H9 (cell line): ENCODE results near the gene GPM6B. TPM values are rescaled to one million over a fixed set of nuclear protein-coding genes. Genes with fewer than 3 reads are reported as not detected.
"Not testable (repeated sequence)": the region's sequence is repeated elsewhere in the genome, so short reads cannot be mapped to it uniquely, and the experiment has no call there.

Experiments
- DNase-seq: peaks from one replicate; pipeline ENCODE4 v3.0.0-alpha.2; 2017
- H2AFZ ChIP-seq: one replicate; pipeline ENCODE4 v1.6.1; 2013; ENCODE audit warnings: mild to moderate bottlenecking, low read length, control low read depth, moderate library complexity
- H2AK5ac ChIP-seq: 2 replicates; pipeline ENCODE4 v1.6.1; 2013; ENCODE audit warnings: low read length, control low read depth, mixed read lengths; ENCODE audit not compliant: insufficient read length
- H2BK120ac ChIP-seq: one replicate; pipeline ENCODE4 v1.6.1; 2013; ENCODE audit warnings: low read depth, mild to moderate bottlenecking, low read length, control low read depth, inconsistent platforms; ENCODE audit not compliant: poor library complexity, severe bottlenecking
- H2BK12ac ChIP-seq: 2 replicates; pipeline ENCODE4 v1.6.1; 2013; ENCODE audit warnings: low read length, control low read depth, mixed read lengths, low read depth; ENCODE audit not compliant: insufficient read length
- H2BK15ac ChIP-seq: 2 replicates; pipeline ENCODE4 v1.6.1; 2013; ENCODE audit warnings: low read depth, low read length, control low read depth
- H2BK20ac ChIP-seq: one replicate; pipeline ENCODE4 v1.6.1; 2013; ENCODE audit warnings: low read depth, mild to moderate bottlenecking, low read length, control low read depth, inconsistent platforms; ENCODE audit not compliant: poor library complexity, severe bottlenecking
- H2BK5ac ChIP-seq: 2 replicates; pipeline ENCODE4 v1.6.1; 2013; ENCODE audit warnings: low read length, control low read depth, mixed read lengths; ENCODE audit not compliant: insufficient read length
- H3K14ac ChIP-seq: 2 replicates; pipeline ENCODE4 v1.6.1; 2013; ENCODE audit warnings: low read length, control low read depth; ENCODE audit not compliant: insufficient read depth
- H3K18ac ChIP-seq: 2 replicates; pipeline ENCODE4 v1.6.1; 2013; ENCODE audit warnings: low read depth, mild to moderate bottlenecking, mixed read lengths, low read length, control low read depth; ENCODE audit not compliant: insufficient read length
- H3K23ac ChIP-seq: 2 replicates; pipeline ENCODE4 v1.6.1; 2013; ENCODE audit warnings: low read length, control low read depth, mixed read lengths, low read depth; ENCODE audit not compliant: insufficient read length
- H3K23me2 ChIP-seq: 2 replicates; pipeline ENCODE4 v1.6.1; 2013; ENCODE audit warnings: low read depth, mild to moderate bottlenecking, mixed read lengths, low read length, control low read depth; ENCODE audit not compliant: insufficient read length, poor library complexity, severe bottlenecking
- H3K27ac ChIP-seq: 2 replicates; pipeline ENCODE4 v1.5.1; 2013; ENCODE audit warnings: low read length, control low read depth, mixed read lengths, low read depth; ENCODE audit not compliant: insufficient read length
- H3K27me3 ChIP-seq: 2 replicates; pipeline ENCODE4 v1.6.1; 2013; ENCODE audit warnings: low read length, control low read depth, inconsistent platforms; ENCODE audit not compliant: insufficient read depth
- H3K4ac ChIP-seq: 2 replicates; pipeline ENCODE4 v1.6.1; 2013; ENCODE audit warnings: low read depth, mild to moderate bottlenecking, control low read depth, inconsistent platforms, low read length, moderate library complexity
- H3K4me1 ChIP-seq: 2 replicates; pipeline ENCODE4 v1.6.1; 2013; ENCODE audit warnings: low read length, control low read depth, inconsistent platforms; ENCODE audit not compliant: insufficient read depth
- H3K4me2 ChIP-seq: 2 replicates; pipeline ENCODE4 v1.6.1; 2013; ENCODE audit warnings: low read length, control low read depth, mixed read lengths; ENCODE audit not compliant: insufficient read length, insufficient read depth
- H3K56ac ChIP-seq: 2 replicates; pipeline ENCODE4 v1.6.1; 2013; ENCODE audit warnings: low read depth, mild to moderate bottlenecking, mixed read lengths, low read length, control low read depth; ENCODE audit not compliant: insufficient read length
- H3K79me1 ChIP-seq: 2 replicates; pipeline ENCODE4 v1.6.1; 2013; ENCODE audit warnings: low read depth, mild to moderate bottlenecking, moderate library complexity, low read length, control low read depth, inconsistent platforms; ENCODE audit not compliant: insufficient read depth, poor library complexity, severe bottlenecking
- H3K79me2 ChIP-seq: 2 replicates; pipeline ENCODE4 v1.6.1; 2013; ENCODE audit warnings: low read length, control low read depth, inconsistent platforms; ENCODE audit not compliant: insufficient read depth
- H3K9ac ChIP-seq: 2 replicates; pipeline ENCODE4 v1.6.1; 2013; ENCODE audit warnings: low read length, control low read depth, mixed read lengths; ENCODE audit not compliant: insufficient read length; ENCODE audit errors: extremely low read depth
- H3K9me3 ChIP-seq: one replicate; pipeline ENCODE4 v1.6.1; 2013; ENCODE audit warnings: low read depth, low read length, inconsistent platforms; ENCODE audit not compliant: control insufficient read depth
- H3T11ph ChIP-seq: one replicate; pipeline ENCODE4 v1.6.1; 2013; ENCODE audit warnings: mild to moderate bottlenecking, low read length, control low read depth, inconsistent platforms
- H4K20me1 ChIP-seq: one replicate; pipeline ENCODE4 v1.6.1; 2013; ENCODE audit not compliant: control insufficient read depth, insufficient read length, insufficient read depth
- H4K5ac ChIP-seq: 2 replicates; pipeline ENCODE4 v1.6.1; 2013; ENCODE audit warnings: low read depth, mild to moderate bottlenecking, mixed read lengths, low read length, control low read depth; ENCODE audit not compliant: insufficient read length
- H4K8ac ChIP-seq: replicated peaks from 2 replicates; pipeline ENCODE4 v1.6.1; 2013; ENCODE audit warnings: low read length, control low read depth, mixed read lengths, low read depth; ENCODE audit not compliant: insufficient read length
- H4K91ac ChIP-seq: 2 replicates; pipeline ENCODE4 v1.6.1; 2013; ENCODE audit warnings: low read depth, mild to moderate bottlenecking, moderate library complexity, mixed read lengths, low read length, control low read depth; ENCODE audit not compliant: insufficient read length
- H3K27ac Mint-ChIP-seq, 3 experiments: 2 replicates in 2 of 3; 3 replicates in 1 of 3; pipeline ENCODE4 v1.8.0; 2020 to 2021; ENCODE audit warnings: mixed read lengths in 3 of 3, mild to moderate bottlenecking in 1 of 3, moderate library complexity in 1 of 3
- H3K27me3 Mint-ChIP-seq: 2 replicates; pipeline ENCODE4 v1.8.0; 2021; ENCODE audit warnings: low read depth, mild to moderate bottlenecking, moderate library complexity, mixed read lengths
- H3K36me3 Mint-ChIP-seq, 3 experiments: 2 replicates in 2 of 3; 3 replicates in 1 of 3; pipeline ENCODE4 v1.8.0; 2020 to 2021; ENCODE audit warnings: low read depth in 3 of 3, mixed read lengths in 3 of 3; ENCODE audit not compliant: insufficient read depth in 1 of 3
- H3K4me1 Mint-ChIP-seq, 2 experiments: 2 replicates each; pipeline ENCODE4 v1.8.0; 2020; ENCODE audit warnings: mixed read lengths in 2 of 2
- H3K4me3 Mint-ChIP-seq, 2 experiments: 2 replicates in 1 of 2; 3 replicates in 1 of 2; pipeline ENCODE4 v1.8.0; 2020 to 2021; ENCODE audit warnings: mild to moderate bottlenecking in 2 of 2, mixed read lengths in 2 of 2, moderate library complexity in 1 of 2
- H3K9me3 Mint-ChIP-seq, 2 experiments: 2 replicates in 1 of 2; 3 replicates in 1 of 2; pipeline ENCODE4 v1.8.0; 2020; ENCODE audit warnings: mild to moderate bottlenecking in 2 of 2, mixed read lengths in 2 of 2, moderate library complexity in 1 of 2
- WGBS: extraction: QIAGEN DNeasy Blood & Tissue Kit; methylation state at CpG from one replicate; pipeline ENCODE4 v1.1.7; 2013; ENCODE audit warnings: missing lambda C conversion rate, low lambda C conversion rate, mixed read lengths; ENCODE audit not compliant: insufficient read length; ENCODE audit errors: extremely low coverage; 5-methylcytosine and 5-hydroxymethylcytosine counted together
- total RNA-seq: library from RNA; stranded (reverse); gene quantifications from 2 replicates; pipeline ENCODE4 v1.2.1, GENCODE V29; 2021
- TF ChIP-seq, protein P1 (sequence below): fragments of 200-600 bp; sonication (generic); conservative IDR thresholded peaks from 3 replicates; pipeline ENCODE4 v1.8.0; 2021; ENCODE audit warnings: antibody characterized with exemption, mild to moderate bottlenecking

The GPM6B gene
- total RNA-seq, 1 experiment from 2014 or later, result 73.9 TPM

- no peaks in the 10 kb centered on the region; the same call in 1 of the 2 replicates for H3K27me3 Mint-ChIP-seq
- H3K23ac ChIP-seq, result no peak overlapping the region
- H3K9me3 Mint-ChIP-seq, result peaks cover 34 to 71% of the 10 kb centered on the region in 2 experiments
- DNase-seq, result no peak
- H2BK5ac ChIP-seq, result no peak overlapping the region
- H3K4me3 Mint-ChIP-seq, result peak overlapping the region in 1 of 2 experiments; percentile 90; a peak in 2 of 5 replicates
- H2AFZ ChIP-seq, result no peak overlapping the region
- H3K27me3 ChIP-seq, result no peaks in the 10 kb centered on the region
- no peak overlapping the region for H3K14ac ChIP-seq
- no peak overlapping the region for H4K5ac ChIP-seq
- peaks cover 3% of the 10 kb centered on the region for H3K79me1 ChIP-seq
- H3K27ac Mint-ChIP-seq, result no peak overlapping the region
- no peak overlapping the region for H4K91ac ChIP-seq
- peaks cover 5% of the 10 kb centered on the region for H3K23me2 ChIP-seq
- H3K9ac ChIP-seq, result peak overlapping the region; percentile 95
- H3K9me3 ChIP-seq, result no peaks in the 10 kb centered on the region
- no peak overlapping the region for H3K56ac ChIP-seq
- no peak overlapping the region for H4K8ac ChIP-seq
- peaks cover 16 to 53% (median 22%) of the 10 kb centered on the region in 3 experiments; a peak in 6 of 7 replicates for H3K36me3 Mint-ChIP-seq
- H3T11ph ChIP-seq, result no peak overlapping the region
- no peaks in the 10 kb centered on the region for H4K20me1 ChIP-seq
- TF ChIP-seq, protein P1, sequence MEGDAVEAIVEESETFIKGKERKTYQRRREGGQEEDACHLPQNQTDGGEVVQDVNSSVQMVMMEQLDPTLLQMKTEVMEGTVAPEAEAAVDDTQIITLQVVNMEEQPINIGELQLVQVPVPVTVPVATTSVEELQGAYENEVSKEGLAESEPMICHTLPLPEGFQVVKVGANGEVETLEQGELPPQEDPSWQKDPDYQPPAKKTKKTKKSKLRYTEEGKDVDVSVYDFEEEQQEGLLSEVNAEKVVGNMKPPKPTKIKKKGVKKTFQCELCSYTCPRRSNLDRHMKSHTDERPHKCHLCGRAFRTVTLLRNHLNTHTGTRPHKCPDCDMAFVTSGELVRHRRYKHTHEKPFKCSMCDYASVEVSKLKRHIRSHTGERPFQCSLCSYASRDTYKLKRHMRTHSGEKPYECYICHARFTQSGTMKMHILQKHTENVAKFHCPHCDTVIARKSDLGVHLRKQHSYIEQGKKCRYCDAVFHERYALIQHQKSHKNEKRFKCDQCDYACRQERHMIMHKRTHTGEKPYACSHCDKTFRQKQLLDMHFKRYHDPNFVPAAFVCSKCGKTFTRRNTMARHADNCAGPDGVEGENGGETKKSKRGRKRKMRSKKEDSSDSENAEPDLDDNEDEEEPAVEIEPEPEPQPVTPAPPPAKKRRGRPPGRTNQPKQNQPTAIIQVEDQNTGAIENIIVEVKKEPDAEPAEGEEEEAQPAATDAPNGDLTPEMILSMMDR, result no peak
- H3K4ac ChIP-seq, result no peak overlapping the region
- H3K4me2 ChIP-seq, result no peak overlapping the region
- no CpG with 5 or more reads among the region's 7 CpGs for WGBS
- H2BK15ac ChIP-seq, result no peak overlapping the region
- H3K4me1 ChIP-seq, result no peaks in the 10 kb centered on the region
- no peak overlapping the region for H2BK120ac ChIP-seq
- peaks cover 8 to 10% of the 10 kb centered on the region in 2 experiments; a peak in 3 of 4 replicates for H3K4me1 Mint-ChIP-seq
- H2AK5ac ChIP-seq, result no peak overlapping the region
- no peak overlapping the region for H2BK20ac ChIP-seq
- H3K18ac ChIP-seq, result no peak overlapping the region
- H3K27ac ChIP-seq, result no peak overlapping the region
- H3K79me2 ChIP-seq, result peaks cover 11% of the 10 kb centered on the region; the same call in 1 of the 2 replicates
- no peak overlapping the region for H2BK12ac ChIP-seq
Observed at GRCh38 chrX:13732246-13733067, 84.4 kb downstream of the GPM6B start.

GRCh38 chrX:13730523-13730922, 86.4 kb downstream of the GPM6B start:
- peaks cover 8 to 14% of the 10 kb centered on the region in 2 experiments; a peak in 3 of 4 replicates for H3K4me1 Mint-ChIP-seq
- not testable (repeated sequence) for H3K4me2 ChIP-seq, H4K5ac ChIP-seq, H3K4ac ChIP-seq, H2BK120ac ChIP-seq, H3K27ac Mint-ChIP-seq, H3K4me1 ChIP-seq, H2BK20ac ChIP-seq, H3K18ac ChIP-seq, H3K23me2 ChIP-seq, H2AFZ ChIP-seq, H4K20me1 ChIP-seq, H2BK15ac ChIP-seq, H3T11ph ChIP-seq, DNase-seq, H2BK12ac ChIP-seq, H4K8ac ChIP-seq, H3K27ac ChIP-seq, H3K27me3 Mint-ChIP-seq, H3K14ac ChIP-seq, H3K56ac ChIP-seq, H3K27me3 ChIP-seq, H3K79me1 ChIP-seq, H3K9ac ChIP-seq, H4K91ac ChIP-seq, H3K23ac ChIP-seq, H3K9me3 ChIP-seq, H2BK5ac ChIP-seq, H2AK5ac ChIP-seq, H3K4me3 Mint-ChIP-seq
- peaks cover 11% of the 10 kb centered on the region; the same call in 1 of the 2 replicates for H3K79me2 ChIP-seq
- WGBS, result no CpG with 5 or more reads among the region's 1 CpG
- H3K36me3 Mint-ChIP-seq, result peaks cover 13 to 48% (median 32%) of the 10 kb centered on the region in 3 experiments; a peak in 6 of 7 replicates
- H3K9me3 Mint-ChIP-seq, result peaks cover 47 to 76% of the 10 kb centered on the region in 2 experiments
